GM20000 (cell line): ENCODE measurements around the gene AFDN.

Experiments
- DNase-seq: peaks from one replicate; pipeline ENCODE4 v3.0.0; 2012; ENCODE audit warnings: low spot score
- TF ChIP-seq, protein P1 (sequence below): IDR thresholded peaks from 2 replicates; pipeline ENCODE4 v1.5.1; 2012; ENCODE audit warnings: mild to moderate bottlenecking, control low read depth; ENCODE audit errors: extremely low read depth, missing control alignments

The AFDN gene

GRCh38 chr6:167949121-167949684, 122.5 kb downstream of the AFDN start:
- TF ChIP-seq, protein P1, sequence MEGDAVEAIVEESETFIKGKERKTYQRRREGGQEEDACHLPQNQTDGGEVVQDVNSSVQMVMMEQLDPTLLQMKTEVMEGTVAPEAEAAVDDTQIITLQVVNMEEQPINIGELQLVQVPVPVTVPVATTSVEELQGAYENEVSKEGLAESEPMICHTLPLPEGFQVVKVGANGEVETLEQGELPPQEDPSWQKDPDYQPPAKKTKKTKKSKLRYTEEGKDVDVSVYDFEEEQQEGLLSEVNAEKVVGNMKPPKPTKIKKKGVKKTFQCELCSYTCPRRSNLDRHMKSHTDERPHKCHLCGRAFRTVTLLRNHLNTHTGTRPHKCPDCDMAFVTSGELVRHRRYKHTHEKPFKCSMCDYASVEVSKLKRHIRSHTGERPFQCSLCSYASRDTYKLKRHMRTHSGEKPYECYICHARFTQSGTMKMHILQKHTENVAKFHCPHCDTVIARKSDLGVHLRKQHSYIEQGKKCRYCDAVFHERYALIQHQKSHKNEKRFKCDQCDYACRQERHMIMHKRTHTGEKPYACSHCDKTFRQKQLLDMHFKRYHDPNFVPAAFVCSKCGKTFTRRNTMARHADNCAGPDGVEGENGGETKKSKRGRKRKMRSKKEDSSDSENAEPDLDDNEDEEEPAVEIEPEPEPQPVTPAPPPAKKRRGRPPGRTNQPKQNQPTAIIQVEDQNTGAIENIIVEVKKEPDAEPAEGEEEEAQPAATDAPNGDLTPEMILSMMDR: no peak
- DNase-seq: no peak

GRCh38 chr6:167951781-167952511, 125.2 kb downstream of the AFDN start:
- TF ChIP-seq, protein P1: no peak
- DNase-seq: no peak

DNA sequence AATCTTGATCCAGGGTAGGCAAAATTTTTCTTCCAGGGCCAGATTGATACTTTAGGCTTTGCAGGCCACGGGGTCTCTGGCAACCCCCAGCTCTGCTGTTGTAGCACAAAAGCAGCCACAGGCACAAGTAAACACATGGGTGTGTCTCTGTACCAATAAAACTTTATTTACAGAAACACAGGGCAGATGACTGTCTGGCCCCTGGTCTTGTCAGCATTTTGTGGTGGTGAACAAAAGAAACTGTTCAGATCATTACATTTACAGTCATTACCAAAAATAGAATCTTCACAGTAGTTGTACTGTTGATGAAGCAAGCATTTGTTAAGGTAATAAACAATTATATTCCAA, 125.8 kb downstream of the AFDN start:
- TF ChIP-seq, protein P1: no peak

DNA sequence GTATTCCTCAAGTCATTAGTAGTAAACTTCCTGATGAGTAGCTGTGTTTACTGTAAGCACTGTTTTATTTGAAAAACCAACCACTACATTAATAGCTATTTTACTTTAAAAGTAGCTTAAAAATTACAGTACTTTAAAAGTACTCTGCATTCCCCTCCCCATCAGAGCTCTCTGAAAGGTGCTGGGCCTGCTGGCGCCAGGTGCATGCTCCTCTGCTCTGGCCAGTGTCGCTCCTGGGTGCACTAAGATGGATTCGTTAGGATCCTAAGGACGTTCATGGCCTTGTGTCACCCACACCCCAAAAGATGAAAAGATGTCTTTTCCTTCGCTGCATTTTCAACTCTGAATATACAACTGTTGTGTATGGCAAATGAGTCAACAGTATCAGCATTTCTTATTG, 126.8 kb downstream of the AFDN start:
- no peak for DNase-seq
- TF ChIP-seq, protein P1: no peak

More for the DNA sequence above, 125.8 kb downstream of the AFDN start:
- no peak for DNase-seq

- TF ChIP-seq, protein P1: no peak
- no peak for DNase-seq
Measured at GRCh38 chr6:167954151-167954550, 127.4 kb downstream of the AFDN start.

GRCh38 chr6:167956491-167956890, 129.8 kb downstream of the AFDN start:
- no peak for DNase-seq
- TF ChIP-seq, protein P1: no peak

- TF ChIP-seq, protein P1: no peak
- DNase-seq: no peak
Measured at GRCh38 chr6:167956983-167957492, 130.3 kb downstream of the AFDN start.
